Gastrocnemius medialis (tissue), 4 donors: ENCODE measurements around the gene C6orf163. TPM values are rescaled to one million over a fixed set of nuclear protein-coding genes. Genes with fewer than 3 reads are reported as not detected.

ENCODE experiments used
- ATAC-seq, 2 donors: fragments of 150-250 bp; one replicate each; pipeline ENCODE4 v1.9.1; 2016
- DNase-seq, 2 donors: peaks; one replicate each; pipeline ENCODE4 v3.0.0-alpha.2; 2019
- H3K27ac ChIP-seq, 4 donors: fragments of 200-600 bp; sonication (generic); 1 replicate in 1 of 4; 2 replicates in 3 of 4; pipeline ENCODE4 v1.5.1; 2016 to 2018; ENCODE audit warnings: mild to moderate bottlenecking in 2 of 4, moderate library complexity in 1 of 4
- H3K27me3 ChIP-seq, 3 donors: fragments of 200-600 bp; sonication (generic) in 2 of 3; 1 replicate in 1 of 3; 2 replicates in 2 of 3; pipeline versions ENCODE4 v1.5.1 to v1.6.0; 2016 to 2019; ENCODE audit warnings: mild to moderate bottlenecking in 1 of 3, moderate library complexity in 1 of 3
- H3K36me3 ChIP-seq, 2 donors: fragments of 200-600 bp; sonication (generic) in 1 of 2; one replicate each; pipeline ENCODE4 v1.5.1; 2017 to 2018
- H3K4me1 ChIP-seq, 2 donors: fragments of 200-600 bp; sonication (generic) in 1 of 2; one replicate each; pipeline ENCODE4 v1.5.1; 2016 to 2017; ENCODE audit warnings: mild to moderate bottlenecking in 2 of 2
- H3K4me3 ChIP-seq, 4 donors: fragments of 200-600 bp; sonication (generic) in 3 of 4; 1 replicate in 1 of 4; 2 replicates in 3 of 4; pipeline ENCODE4 v1.5.1; 2016 to 2019; ENCODE audit warnings: mild to moderate bottlenecking in 2 of 4
- H3K9me3 ChIP-seq, 3 donors: fragments of 200-600 bp; sonication (generic) in 2 of 3; 1 replicate in 1 of 3; 2 replicates in 2 of 3; pipeline ENCODE4 v1.5.1; 2016 to 2019
- CTCF ChIP-seq, 5 experiments: fragments of 450-650 bp in 3 of 5; fragments of 200-600 bp in 2 of 5; sonication (generic) in 2 of 5; IDR thresholded peaks in 4 of 5; conservative IDR thresholded peaks in 1 of 5; 1 replicate in 4 of 5; 2 replicates in 1 of 5; pipeline ENCODE4 v1.5.1; 2016 to 2019; ENCODE audit warnings: antibody characterized with exemption in 5 of 5, mild to moderate bottlenecking in 3 of 5, moderate library complexity in 3 of 5
- POLR2A ChIP-seq, 2 donors: fragments of 450-650 bp; IDR thresholded peaks; one replicate each; pipeline ENCODE4 v1.6.1; 2017; ENCODE audit warnings: antibody characterized with exemption in 2 of 2, mild to moderate bottlenecking in 2 of 2, moderate library complexity in 2 of 2
- in situ Hi-C, 4 donors: fragments of 200-750 bp; cut with MboI; loops; one replicate each; pipeline versions ENCODE4 v1.15.0 to v1.8.0; 2017; ENCODE audit warnings: low sequenced_read_pairs in 4 of 4
- intact Hi-C: fragments of 100-400 bp; cut with DNase I; formaldehyde crosslinking; loops from one replicate; pipeline ENCODE4 v1.15.1; 2023; ENCODE audit warnings: low total_unique reads
- total RNA-seq, 4 donors: library from RNA; depleted of rRNA; stranded (reverse); fragments of >200 nt; gene quantifications; one replicate each; pipeline versions ENCODE4 v1.1.0 to v1.2.3, GENCODE V29; 2016

C6orf163 gene
- total RNA-seq, 4 donors from 2014 or later: 0.29 to 5.3 (median 0.40) TPM; not detected in 1

- intact Hi-C loops (no loop called here), in situ Hi-C loops (loop anchor here in 3 of 4 donors (25.0 kb wide), 1 partner anchor 1487 kb away; no protein-coding TSS in a partner anchor)
- DNase-seq (no peak), ATAC-seq (no peak)
- Histone ChIP-seq H3K4me3 (no peak overlapping the region), H3K27ac (no peak overlapping the region), H3K4me1 (peaks cover 0 to 4% of the 10 kb centered on the region in 2 donors), H3K9me3 (no peaks in the 10 kb centered on the region), H3K36me3 (no peaks in the 10 kb centered on the region), H3K27me3 (no peaks in the 10 kb centered on the region)
- no peak for TF ChIP-seq CTCF (IDR thresholded peaks at IDR 0.05 in 4 of 5, conservative IDR thresholded peaks at IDR 0.05 in 1 of 5)
- no peak for TF ChIP-seq POLR2A (IDR thresholded peaks at IDR 0.05)
Measured at GRCh38 chr6:87375315-87375714, 30.7 kb downstream of the C6orf163 start.

DNA sequence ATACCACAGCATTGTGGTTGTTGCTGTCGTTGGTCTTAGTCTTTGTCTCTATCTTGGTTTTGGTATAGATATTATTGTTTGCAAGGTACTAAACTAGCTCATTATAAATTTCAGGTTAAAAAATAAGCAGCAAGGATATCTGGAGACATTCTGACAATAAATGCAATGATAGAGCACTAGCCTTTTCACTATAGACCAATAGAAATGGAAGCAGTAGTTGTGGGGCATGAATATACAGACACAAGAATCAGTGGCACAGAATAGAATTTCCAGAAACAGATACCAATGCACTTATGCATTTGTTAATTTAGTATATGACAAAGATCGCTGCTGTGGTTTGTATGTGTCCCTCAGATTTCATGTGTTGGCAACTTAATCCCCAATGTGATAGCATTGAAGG is 32.0 kb downstream of the C6orf163 start:
- DNase-seq (no peak), ATAC-seq (no peak)
- no peaks in the 10 kb centered on the region for H3K27me3 ChIP-seq
- H3K36me3 ChIP-seq: no peaks in the 10 kb centered on the region
- in situ Hi-C loops (loop anchor here in 3 of 4 donors (25.0 kb wide), 1 partner anchor 1486 kb away; no protein-coding TSS in a partner anchor), intact Hi-C loops (no loop called here)
- TF ChIP-seq POLR2A (IDR thresholded peaks at IDR 0.05): no peak
- no peak overlapping the region for H3K27ac ChIP-seq
- H3K4me3 ChIP-seq: no peak overlapping the region
- H3K9me3 ChIP-seq: no peaks in the 10 kb centered on the region
- H3K4me1 ChIP-seq: peaks cover 0 to 4% of the 10 kb centered on the region in 2 donors

GRCh38 chr6:87378947-87379346 is 34.3 kb downstream of the C6orf163 start:
- H3K4me1 ChIP-seq: peaks cover 0 to 4% of the 10 kb centered on the region in 2 donors
- intact Hi-C loops: no loop called here
- no peak overlapping the region for H3K27ac ChIP-seq
- no peak for TF ChIP-seq CTCF (IDR thresholded peaks at IDR 0.05 in 4 of 5, conservative IDR thresholded peaks at IDR 0.05 in 1 of 5)
- TF ChIP-seq POLR2A (IDR thresholded peaks at IDR 0.05): no peak
- in situ Hi-C loops: loop anchor here in 3 of 4 donors (25.0 kb wide), 1 partner anchor 1483 kb away; no protein-coding TSS in a partner anchor
- no peak for DNase-seq
- ATAC-seq: no peak
- H3K27me3 ChIP-seq: no peaks in the 10 kb centered on the region
- H3K4me3 ChIP-seq: peak overlapping the region in 1 of 4 donors; percentile 10
- H3K9me3 ChIP-seq: no peaks in the 10 kb centered on the region
- H3K36me3 ChIP-seq: no peaks in the 10 kb centered on the region

DNA sequence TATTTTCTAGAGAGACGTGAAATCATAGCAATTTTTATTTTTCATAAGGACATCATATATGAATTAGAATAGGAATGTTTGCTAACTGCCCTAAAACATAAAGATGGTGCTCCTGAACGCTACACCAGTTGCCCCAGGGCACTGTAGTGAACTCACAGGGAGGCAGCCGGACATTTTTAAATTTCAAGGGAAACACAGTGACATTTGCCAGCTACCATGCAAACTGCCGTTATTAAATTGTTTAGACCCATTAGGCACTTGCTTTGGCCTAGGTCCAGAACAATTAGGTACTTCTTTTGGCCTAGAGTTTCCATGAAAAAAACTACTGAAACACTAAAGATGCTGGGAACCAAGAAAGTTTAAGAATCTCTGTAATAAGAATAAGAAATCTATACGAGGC is 38.2 kb downstream of the C6orf163 start:
- TF ChIP-seq POLR2A (IDR thresholded peaks at IDR 0.05) (no peak), CTCF (IDR thresholded peaks at IDR 0.05 in 4 of 5, conservative IDR thresholded peaks at IDR 0.05 in 1 of 5) (no peak)
- H3K4me3 ChIP-seq: no peak overlapping the region
- no peak for ATAC-seq
- no peaks in the 10 kb centered on the region for H3K36me3 ChIP-seq
- no peak for DNase-seq
- H3K9me3 ChIP-seq: no peaks in the 10 kb centered on the region
- H3K27ac ChIP-seq: no peak overlapping the region
- intact Hi-C loops: no loop called here
- H3K4me1 ChIP-seq: peaks cover 0 to 4% of the 10 kb centered on the region in 2 donors
- H3K27me3 ChIP-seq: no peaks in the 10 kb centered on the region
- in situ Hi-C loops: loop anchor here in 3 of 4 donors (25.0 kb wide), 1 partner anchor 1479 kb away; no protein-coding TSS in a partner anchor

- intact Hi-C loops: no loop called here
- no peak for TF ChIP-seq CTCF (IDR thresholded peaks at IDR 0.05 in 4 of 5, conservative IDR thresholded peaks at IDR 0.05 in 1 of 5)
- no peak for TF ChIP-seq POLR2A (IDR thresholded peaks at IDR 0.05)
- no peaks in the 10 kb centered on the region for H3K9me3 ChIP-seq
- DNase-seq (no peak), ATAC-seq (no peak)
- no peak overlapping the region for H3K4me3 ChIP-seq
- H3K27ac ChIP-seq: no peak overlapping the region
- H3K4me1 ChIP-seq: no peaks in the 10 kb centered on the region
- in situ Hi-C loops: loop anchor here in 3 of 4 donors (25.0 kb wide), 1 partner anchor 1478 kb away; no protein-coding TSS in a partner anchor
- no peaks in the 10 kb centered on the region for H3K27me3 ChIP-seq
- no peaks in the 10 kb centered on the region for H3K36me3 ChIP-seq
Measured at GRCh38 chr6:87384038-87384437, 39.4 kb downstream of the C6orf163 start.
